Loucy (cell line): ENCODE results near the gene TCEANC2.

Source experiments
- CTCF ChIP-seq: fragments of 200-600 bp; sonication (generic); conservative IDR thresholded peaks from 2 replicates; pipeline ENCODE4 v1.5.1; 2014; ENCODE audit warnings: mild to moderate bottlenecking, antibody characterized with exemption, low read length
- EZH2phosphoT487 ChIP-seq: fragments of 200-600 bp; IDR thresholded peaks from 2 replicates; pipeline ENCODE4 v1.6.1; 2018; ENCODE audit warnings: antibody characterized with exemption, mild to moderate bottlenecking, moderate library complexity, borderline replicate concordance

- TF ChIP-seq CTCF (no peak), EZH2phosphoT487 (no peak)
These were observed 83.6 kb downstream of the TCEANC2 start for GRCh38 chr1:54136963-54137533.
